Astrocyte (in vitro differentiated cells and primary cell): ENCODE data around the gene PHTF1. TPM values are rescaled to one million over a fixed set of nuclear protein-coding genes. Genes with fewer than 3 reads are reported as not detected.

Source experiments
- DNase-seq: peaks from one replicate; pipeline ENCODE4 v3.0.0-alpha.2; 2010; ENCODE audit warnings: low read depth
- FAIRE-seq: peaks from 2 replicates; lab custom pipeline; 2011; peaks lifted over from hg19 to GRCh38; lab: Jason Lieb, UNC
- H2AFZ ChIP-seq: 2 replicates; pipeline ENCODE4 v1.6.0; 2012; ENCODE audit warnings: low read depth, low read length, inconsistent platforms
- H3K27ac ChIP-seq: 2 replicates; pipeline ENCODE4 v1.5.1; 2011; ENCODE audit warnings: low read depth, low read length, inconsistent platforms
- H3K27me3 ChIP-seq: 2 replicates; pipeline ENCODE4 v1.6.0; 2011; ENCODE audit warnings: low read length, inconsistent platforms; ENCODE audit not compliant: insufficient read depth
- H3K36me3 ChIP-seq: 2 replicates; pipeline ENCODE4 v1.5.1; 2011; ENCODE audit warnings: low read length, inconsistent platforms; ENCODE audit not compliant: insufficient read depth
- H3K4me1 ChIP-seq: 2 replicates; pipeline ENCODE4 v1.5.1; 2011; ENCODE audit warnings: low read length, inconsistent platforms; ENCODE audit not compliant: insufficient read depth
- H3K4me2 ChIP-seq: 2 replicates; pipeline ENCODE4 v1.6.0; 2012; ENCODE audit warnings: low read length, inconsistent platforms
- H3K4me3 ChIP-seq: 2 replicates; pipeline ENCODE4 v1.5.1; 2011; ENCODE audit warnings: low read depth, mild to moderate bottlenecking, low read length, inconsistent platforms; ENCODE audit not compliant: insufficient read depth
- H3K79me2 ChIP-seq: 2 replicates; pipeline ENCODE4 v1.6.0; 2012; ENCODE audit warnings: mild to moderate bottlenecking, low read length, inconsistent platforms; ENCODE audit not compliant: insufficient read depth
- H3K9ac ChIP-seq: 2 replicates; pipeline ENCODE4 v1.6.0; 2012; ENCODE audit warnings: mild to moderate bottlenecking, low read length, inconsistent platforms
- H3K9me3 ChIP-seq: 2 replicates; pipeline ENCODE4 v1.5.1; 2012; ENCODE audit warnings: low read depth, mild to moderate bottlenecking, low read length, inconsistent platforms; ENCODE audit not compliant: insufficient read depth
- H4K20me1 ChIP-seq: 2 replicates; pipeline ENCODE4 v1.6.0; 2012; ENCODE audit warnings: low read length, inconsistent platforms; ENCODE audit not compliant: insufficient read depth
- H3K27ac Mint-ChIP-seq: one replicate; pipeline ENCODE4 v1.8.0; 2021; ENCODE audit warnings: mild to moderate bottlenecking, mixed read lengths; ENCODE audit not compliant: unreplicated experiment
- H3K27me3 Mint-ChIP-seq: one replicate; pipeline ENCODE4 v1.8.0; 2021; ENCODE audit warnings: low read depth, mixed read lengths; ENCODE audit not compliant: unreplicated experiment
- H3K36me3 Mint-ChIP-seq: one replicate; pipeline ENCODE4 v1.8.0; 2021; ENCODE audit warnings: low read depth, mixed read lengths; ENCODE audit not compliant: unreplicated experiment
- H3K4me1 Mint-ChIP-seq: one replicate; pipeline ENCODE4 v1.8.0; 2021; ENCODE audit warnings: low read depth, mixed read lengths; ENCODE audit not compliant: unreplicated experiment
- H3K4me3 Mint-ChIP-seq: one replicate; pipeline ENCODE4 v1.8.0; 2021; ENCODE audit warnings: mild to moderate bottlenecking, moderate library complexity, mixed read lengths; ENCODE audit not compliant: unreplicated experiment
- H3K9me3 Mint-ChIP-seq: one replicate; pipeline ENCODE4 v1.8.0; 2021; ENCODE audit warnings: mild to moderate bottlenecking, mixed read lengths; ENCODE audit not compliant: unreplicated experiment
- EZH2 ChIP-seq: IDR thresholded peaks from 2 replicates; pipeline ENCODE4 v1.6.1; 2012; ENCODE audit warnings: mild to moderate bottlenecking, low read length, inconsistent platforms; ENCODE audit not compliant: insufficient read depth
- total RNA-seq: library from RNA; stranded (reverse); gene quantifications from 2 replicates; pipeline ENCODE4 v1.2.1, GENCODE V29; 2021
- TF ChIP-seq, protein P1 (sequence below): IDR thresholded peaks from 2 replicates; pipeline ENCODE4 v1.5.1; 2011; ENCODE audit warnings: low read depth, mild to moderate bottlenecking, inconsistent platforms, low read length, moderate library complexity; ENCODE audit not compliant: insufficient read depth

Gene PHTF1
- total RNA-seq, 1 donor from 2014 or later, result 36.4 TPM

DNA sequence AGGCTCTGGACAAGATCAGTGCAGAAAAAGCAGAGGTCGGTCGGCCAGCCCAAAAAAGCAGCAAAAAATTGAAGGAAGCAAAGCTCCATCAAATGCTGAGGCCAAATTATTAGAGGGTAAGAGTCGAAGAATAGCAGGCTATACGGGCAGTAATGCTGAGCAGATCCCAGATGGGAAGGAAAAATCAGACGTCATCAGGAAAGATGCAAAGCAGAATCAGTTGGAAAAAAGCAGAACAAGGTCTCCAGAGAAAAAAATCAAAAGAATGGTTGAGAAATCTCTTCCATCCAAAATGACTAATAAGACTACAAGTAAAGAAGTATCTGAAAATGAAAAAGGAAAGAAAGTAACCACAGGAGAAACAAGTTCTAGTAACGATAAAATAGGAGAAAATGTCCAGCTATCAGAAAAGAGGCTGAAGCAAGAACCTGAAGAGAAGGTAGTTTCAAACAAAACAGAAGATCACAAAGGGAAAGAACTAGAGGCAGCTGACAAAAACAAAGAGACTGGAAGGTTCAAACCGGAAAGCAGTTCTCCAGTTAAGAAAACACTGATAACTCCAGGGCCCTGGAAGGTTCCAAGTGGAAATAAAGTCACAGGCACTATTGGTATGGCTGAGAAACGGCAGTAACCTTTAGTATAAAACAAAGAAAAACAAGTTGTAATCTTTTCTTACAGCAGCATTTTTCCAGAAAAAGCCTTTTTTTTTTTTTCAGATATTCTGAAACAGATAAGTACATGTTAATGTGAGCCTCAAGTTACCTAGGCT lies 75.7 kb downstream of the PHTF1 start:
- H3K4me3 Mint-ChIP-seq, result no peak overlapping the region
- Histone ChIP-seq H4K20me1 (no peaks in the 10 kb centered on the region), H3K4me3 (no peak overlapping the region), H3K4me2 (no peak overlapping the region), H3K4me1 (no peaks in the 10 kb centered on the region), H3K27me3 (no peaks in the 10 kb centered on the region), H3K36me3 (peaks cover 3% of the 10 kb centered on the region), H3K9me3 (no peaks in the 10 kb centered on the region), H3K9ac (no peak overlapping the region), H3K79me2 (no peaks in the 10 kb centered on the region), H3K27ac (no peak overlapping the region), H2AFZ (no peak overlapping the region)
- H3K27ac Mint-ChIP-seq, result no peak overlapping the region
- peaks cover 4% of the 10 kb centered on the region for H3K36me3 Mint-ChIP-seq
- no peak for DNase-seq
- FAIRE-seq, result no peak
- no peaks in the 10 kb centered on the region for H3K9me3 Mint-ChIP-seq
- H3K27me3 Mint-ChIP-seq, result no peaks in the 10 kb centered on the region
- TF ChIP-seq, protein P1, sequence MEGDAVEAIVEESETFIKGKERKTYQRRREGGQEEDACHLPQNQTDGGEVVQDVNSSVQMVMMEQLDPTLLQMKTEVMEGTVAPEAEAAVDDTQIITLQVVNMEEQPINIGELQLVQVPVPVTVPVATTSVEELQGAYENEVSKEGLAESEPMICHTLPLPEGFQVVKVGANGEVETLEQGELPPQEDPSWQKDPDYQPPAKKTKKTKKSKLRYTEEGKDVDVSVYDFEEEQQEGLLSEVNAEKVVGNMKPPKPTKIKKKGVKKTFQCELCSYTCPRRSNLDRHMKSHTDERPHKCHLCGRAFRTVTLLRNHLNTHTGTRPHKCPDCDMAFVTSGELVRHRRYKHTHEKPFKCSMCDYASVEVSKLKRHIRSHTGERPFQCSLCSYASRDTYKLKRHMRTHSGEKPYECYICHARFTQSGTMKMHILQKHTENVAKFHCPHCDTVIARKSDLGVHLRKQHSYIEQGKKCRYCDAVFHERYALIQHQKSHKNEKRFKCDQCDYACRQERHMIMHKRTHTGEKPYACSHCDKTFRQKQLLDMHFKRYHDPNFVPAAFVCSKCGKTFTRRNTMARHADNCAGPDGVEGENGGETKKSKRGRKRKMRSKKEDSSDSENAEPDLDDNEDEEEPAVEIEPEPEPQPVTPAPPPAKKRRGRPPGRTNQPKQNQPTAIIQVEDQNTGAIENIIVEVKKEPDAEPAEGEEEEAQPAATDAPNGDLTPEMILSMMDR, result no peak
- no peak for TF ChIP-seq EZH2
- no peaks in the 10 kb centered on the region for H3K4me1 Mint-ChIP-seq

GRCh38 chr1:113681596-113682337 lies 77.5 kb downstream of the PHTF1 start:
- Histone ChIP-seq H3K4me3 (no peak overlapping the region), H2AFZ (no peak overlapping the region), H4K20me1 (no peaks in the 10 kb centered on the region), H3K79me2 (no peaks in the 10 kb centered on the region), H3K4me1 (peaks cover 2% of the 10 kb centered on the region), H3K4me2 (no peak overlapping the region), H3K9ac (no peak overlapping the region), H3K36me3 (peaks cover 3% of the 10 kb centered on the region), H3K27ac (no peak overlapping the region), H3K27me3 (no peaks in the 10 kb centered on the region), H3K9me3 (no peaks in the 10 kb centered on the region)
- H3K27ac Mint-ChIP-seq, result no peak overlapping the region
- H3K4me1 Mint-ChIP-seq, result peaks cover 6% of the 10 kb centered on the region
- no peak for FAIRE-seq
- DNase-seq, result no peak
- H3K9me3 Mint-ChIP-seq, result no peaks in the 10 kb centered on the region
- H3K27me3 Mint-ChIP-seq, result no peaks in the 10 kb centered on the region
- H3K4me3 Mint-ChIP-seq, result no peak overlapping the region
- no peak for TF ChIP-seq EZH2
- TF ChIP-seq, protein P1, result no peak
- H3K36me3 Mint-ChIP-seq, result peaks cover 4% of the 10 kb centered on the region

- no peak overlapping the region for H3K27ac Mint-ChIP-seq
These were observed 81.2 kb downstream of the PHTF1 start for GRCh38 chr1:113678159-113678469.

More at GRCh38 chr1:113678159-113678469, 81.2 kb downstream of the PHTF1 start:
- Histone ChIP-seq H3K9ac (no peak overlapping the region), H3K27me3 (no peaks in the 10 kb centered on the region), H4K20me1 (no peaks in the 10 kb centered on the region), H3K4me1 (peaks cover 2% of the 10 kb centered on the region), H3K79me2 (no peaks in the 10 kb centered on the region), H3K9me3 (no peaks in the 10 kb centered on the region), H2AFZ (no peak overlapping the region), H3K36me3 (no peaks in the 10 kb centered on the region), H3K4me3 (no peak overlapping the region), H3K27ac (no peak overlapping the region), H3K4me2 (no peak overlapping the region)
- H3K36me3 Mint-ChIP-seq, result peaks cover 4% of the 10 kb centered on the region
- no peaks in the 10 kb centered on the region for H3K27me3 Mint-ChIP-seq
- H3K9me3 Mint-ChIP-seq, result no peaks in the 10 kb centered on the region
- H3K4me1 Mint-ChIP-seq, result peaks cover 6% of the 10 kb centered on the region
- H3K4me3 Mint-ChIP-seq, result no peak overlapping the region
- DNase-seq (no peak), FAIRE-seq (no peak)
- TF ChIP-seq, protein P1, result no peak
- no peak for TF ChIP-seq EZH2
